AG04450 (cell line): ENCODE data around the gene NCKAP1. TPM values are rescaled to one million over a fixed set of nuclear protein-coding genes. Genes with fewer than 3 reads are reported as not detected.

ENCODE experiments used
- CTCF ChIA-PET: fragments of 300-600, 350-600 bp; formaldehyde crosslinking; extraction: SDS; loops from one replicate; lab custom pipeline; 2022; ENCODE audit warnings: antibody characterized with exemption, inconsistent platforms; lab: Charles Lee
- POLR2A ChIA-PET: fragments of 350-600 bp; formaldehyde crosslinking; extraction: SDS; loops from one replicate; lab custom pipeline; 2021; ENCODE audit warnings: antibody characterized with exemption, inconsistent platforms; lab: Yijun Ruan, JAX
- DNase-seq: peaks from one replicate; pipeline ENCODE4 v3.0.0-alpha.2; 2011; ENCODE audit warnings: low read depth, low spot score
- H3K27ac ChIP-seq: one replicate; pipeline ENCODE4 v1.5.1; 2012; ENCODE audit warnings: low read depth, low read length, control low read depth
- H3K27me3 ChIP-seq: one replicate; pipeline ENCODE4 v1.6.0; 2012; ENCODE audit warnings: low read length; ENCODE audit not compliant: control insufficient read depth, insufficient read depth
- H3K4me3 ChIP-seq: 2 replicates; pipeline ENCODE4 v1.5.1; 2011; ENCODE audit warnings: mild to moderate bottlenecking, low read depth, low read length, control low read depth
- H3K9me3 ChIP-seq: 2 replicates; pipeline ENCODE4 v1.5.1; 2012; ENCODE audit warnings: low read length; ENCODE audit not compliant: control insufficient read depth, insufficient read depth
- CTCF ChIP-seq: IDR thresholded peaks from 2 replicates; pipeline ENCODE4 v1.5.1; 2011; ENCODE audit warnings: low read depth, low read length, control low read depth, inconsistent platforms
- polyA plus RNA-seq: library from polyadenylated mRNA; depleted of rRNA; stranded (reverse); fragments of >200 nt; gene quantifications from 2 replicates; pipeline ENCODE4 v1.2.3, GENCODE V29; 2011

NCKAP1 gene
- polyA plus RNA-seq, 1 experiment, result 182 TPM

DNA sequence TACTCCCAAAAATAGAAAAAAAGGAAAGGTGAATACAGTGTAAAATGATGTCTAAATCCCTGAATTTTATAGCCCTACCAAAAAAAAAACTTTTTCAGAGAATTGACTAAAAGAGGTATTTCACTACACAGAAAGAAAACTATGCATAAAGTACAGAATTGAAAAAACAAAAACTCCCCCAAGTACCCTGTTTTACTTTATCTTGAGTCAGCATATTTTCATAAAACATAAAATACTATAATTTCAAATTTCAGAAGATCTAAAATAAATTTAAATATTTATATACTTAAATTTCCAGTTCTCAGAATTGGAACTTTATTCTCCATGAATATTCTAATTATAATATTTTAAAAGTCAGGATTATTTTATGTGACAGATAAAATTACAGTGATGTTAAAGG is 10.1 kb downstream of the NCKAP1 start:
- Histone ChIP-seq H3K27ac (no peak overlapping the region), H3K9me3 (no peaks in the 10 kb centered on the region), H3K4me3 (no peak overlapping the region), H3K27me3 (no peaks in the 10 kb centered on the region)
- ChIA-PET POLR2A (no interaction called here), CTCF (no interaction called here)
- TF ChIP-seq CTCF, result no peak
- DNase-seq, result no peak

GRCh38 chr2:183027443-183027842 is 10.8 kb downstream of the NCKAP1 start:
- CTCF ChIA-PET, result no interaction called here
- no peaks in the 10 kb centered on the region for H3K9me3 ChIP-seq
- TF ChIP-seq CTCF, result no peak
- H3K27ac ChIP-seq, result no peak overlapping the region
- no peaks in the 10 kb centered on the region for H3K27me3 ChIP-seq
- DNase-seq, result no peak
- no peak overlapping the region for H3K4me3 ChIP-seq
- POLR2A ChIA-PET, result no interaction called here

GRCh38 chr2:183026424-183026823 is 11.8 kb downstream of the NCKAP1 start:
- H3K27ac ChIP-seq, result no peak overlapping the region
- POLR2A ChIA-PET, result no interaction called here
- H3K27me3 ChIP-seq, result no peaks in the 10 kb centered on the region
- DNase-seq, result no peak
- TF ChIP-seq CTCF, result no peak
- CTCF ChIA-PET, result interaction anchor here (0.6 to 1.3 kb wide), 5 partner anchors 9 to 241 kb away, joined by 3 to 6 read pairs (median 3); no protein-coding TSS in a partner anchor
- no peak overlapping the region for H3K4me3 ChIP-seq
- no peaks in the 10 kb centered on the region for H3K9me3 ChIP-seq

DNA sequence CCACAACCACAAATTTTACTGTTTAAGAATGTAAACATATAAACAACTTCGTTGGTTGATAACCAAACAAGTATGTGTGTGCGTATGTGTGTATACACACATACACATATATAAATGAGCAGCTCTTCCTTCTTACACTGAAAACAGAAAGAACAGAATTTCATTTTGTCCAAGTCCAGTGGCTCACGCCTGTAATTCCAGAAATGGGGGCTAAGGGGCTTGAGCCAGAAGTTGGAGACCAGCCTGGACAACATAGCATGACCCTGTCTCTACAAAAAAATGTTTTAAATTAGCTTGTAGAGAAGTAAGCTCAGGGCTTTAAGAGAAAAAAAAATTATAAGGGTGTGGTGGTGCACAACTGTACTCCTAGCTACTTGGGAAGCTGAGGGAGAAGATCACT is 12.3 kb downstream of the NCKAP1 start:
- Histone ChIP-seq H3K4me3 (no peak overlapping the region), H3K9me3 (no peaks in the 10 kb centered on the region), H3K27me3 (no peaks in the 10 kb centered on the region), H3K27ac (no peak overlapping the region)
- TF ChIP-seq CTCF, result no peak
- DNase-seq, result no peak
- ChIA-PET CTCF (interaction anchor here (0.6 to 1.3 kb wide), 4 partner anchors 9 to 241 kb away, joined by 3 to 6 read pairs (median 4); no protein-coding TSS in a partner anchor), POLR2A (no interaction called here)

DNA sequence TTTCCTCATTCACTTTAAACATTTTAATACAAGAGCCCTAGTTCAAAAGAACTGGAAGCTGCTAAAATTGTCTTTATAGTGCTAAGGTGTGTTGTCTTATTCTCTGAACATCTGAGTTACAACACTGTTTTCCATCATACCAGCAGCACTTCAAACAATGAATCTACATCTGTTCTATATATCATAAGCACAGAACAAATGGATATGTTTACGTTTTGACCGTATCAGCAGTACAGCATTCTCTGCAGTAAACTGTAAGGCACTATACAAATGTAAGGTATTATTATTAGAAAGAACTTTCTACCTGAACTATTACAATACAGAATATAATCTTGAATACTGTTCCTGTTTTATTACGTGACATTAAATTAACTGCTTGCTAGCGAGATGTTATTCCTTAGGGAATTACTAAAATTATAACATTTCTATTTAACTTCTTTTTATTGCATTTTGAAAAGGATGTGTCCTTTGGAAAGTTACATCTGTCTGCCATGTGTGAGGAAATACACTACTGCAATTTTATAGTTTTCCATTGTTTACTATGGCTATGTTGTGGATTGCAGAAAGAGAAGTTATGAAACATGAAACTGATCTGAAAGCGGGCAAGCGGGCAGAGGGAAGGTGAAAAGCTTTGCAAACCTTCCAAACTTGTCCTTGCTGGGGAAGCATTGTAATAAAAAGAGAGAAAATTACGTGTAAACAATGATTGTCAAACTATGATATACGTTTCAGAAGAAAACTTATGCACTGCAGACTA is 13.7 kb downstream of the NCKAP1 start:
- no peak for TF ChIP-seq CTCF
- ChIA-PET POLR2A (no interaction called here), CTCF (interaction anchor here (1.3 kb wide), 1 partner anchor 10 kb away, joined by 4 read pairs; no protein-coding TSS in a partner anchor)
- DNase-seq, result no peak
- Histone ChIP-seq H3K9me3 (no peaks in the 10 kb centered on the region), H3K27ac (no peak overlapping the region), H3K27me3 (no peaks in the 10 kb centered on the region), H3K4me3 (no peak overlapping the region)
